ENCODE results near the gene PTP4A1. TPM values are rescaled to one million over a fixed set of nuclear protein-coding genes. Genes with fewer than 3 reads are reported as not detected.

PTP4A1 gene
- polyA plus RNA-seq, 1 donor (not counting 4 experiments of a cell fraction or from before 2014, with no cell fraction given): 65.7 TPM

DNA sequence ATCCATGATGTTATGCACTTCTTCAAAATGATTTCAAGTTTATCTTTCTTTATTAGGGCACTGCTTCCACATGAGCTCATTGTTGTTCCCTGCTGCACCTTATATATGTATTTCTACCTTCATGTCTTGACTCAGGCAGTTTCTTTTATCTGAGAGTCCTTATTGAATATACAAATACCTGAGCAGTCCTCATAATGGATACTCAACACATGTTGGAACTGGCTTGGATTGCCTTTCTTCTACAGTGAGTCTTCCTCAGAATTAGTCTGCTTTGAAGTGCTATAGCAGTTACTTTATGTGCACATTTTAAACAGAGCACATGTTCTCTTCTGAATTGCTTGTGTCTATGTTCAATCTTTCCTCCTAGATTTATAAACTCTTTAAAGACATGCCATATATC lies 45.3 kb upstream of the PTP4A1 start:
- H4K20me1 ChIP-seq (ENCODE audit: control insufficient read depth, extremely low read depth, insufficient read depth, low read length): no peaks in the 10 kb centered on the region
- H3K9ac ChIP-seq (ENCODE audit: control insufficient read depth, extremely low read depth, insufficient read depth, low read length): peak overlapping the region; percentile 62
- peak overlapping the region; percentile 27 for H2AFZ ChIP-seq (ENCODE audit: control insufficient read depth, low read length)
- H3K4me3 ChIP-seq (ENCODE audit: control insufficient read depth in 2 of 3, extremely low read depth in 1 of 3, insufficient read depth in 2 of 3, low read depth in 1 of 3, low read length in 3 of 3): peak overlapping the region in 1 of 3 experiments; percentile 7
- H3K9me1 ChIP-seq (ENCODE audit: control insufficient read depth, extremely low read depth, insufficient read depth, low read length): no peaks in the 10 kb centered on the region
- FAIRE-seq (peak; percentile 59), DNase-seq (ENCODE audit: low read depth, low spot score) (no peak)
- no peaks in the 10 kb centered on the region for H3K36me3 ChIP-seq (ENCODE audit: control insufficient read depth in 2 of 2, extremely low read depth in 1 of 2, insufficient read depth in 2 of 2, low read length in 2 of 2)
- dilution Hi-C loops (cut with MboI; ENCODE audit: extremely low pct_ligation_motif_present, low sequenced_read_pairs): no loop called here
- no peaks in the 10 kb centered on the region for H3K79me2 ChIP-seq (ENCODE audit: control insufficient read depth, insufficient read depth, low read length)
- H3K4me1 ChIP-seq (ENCODE audit: control insufficient read depth, extremely low read depth, insufficient read depth, low read length): peaks cover 39% of the 10 kb centered on the region
- no peaks in the 10 kb centered on the region for H3K9me3 ChIP-seq (ENCODE audit: control insufficient read depth, low read depth, low read length)
- TF ChIP-seq, protein P1, sequence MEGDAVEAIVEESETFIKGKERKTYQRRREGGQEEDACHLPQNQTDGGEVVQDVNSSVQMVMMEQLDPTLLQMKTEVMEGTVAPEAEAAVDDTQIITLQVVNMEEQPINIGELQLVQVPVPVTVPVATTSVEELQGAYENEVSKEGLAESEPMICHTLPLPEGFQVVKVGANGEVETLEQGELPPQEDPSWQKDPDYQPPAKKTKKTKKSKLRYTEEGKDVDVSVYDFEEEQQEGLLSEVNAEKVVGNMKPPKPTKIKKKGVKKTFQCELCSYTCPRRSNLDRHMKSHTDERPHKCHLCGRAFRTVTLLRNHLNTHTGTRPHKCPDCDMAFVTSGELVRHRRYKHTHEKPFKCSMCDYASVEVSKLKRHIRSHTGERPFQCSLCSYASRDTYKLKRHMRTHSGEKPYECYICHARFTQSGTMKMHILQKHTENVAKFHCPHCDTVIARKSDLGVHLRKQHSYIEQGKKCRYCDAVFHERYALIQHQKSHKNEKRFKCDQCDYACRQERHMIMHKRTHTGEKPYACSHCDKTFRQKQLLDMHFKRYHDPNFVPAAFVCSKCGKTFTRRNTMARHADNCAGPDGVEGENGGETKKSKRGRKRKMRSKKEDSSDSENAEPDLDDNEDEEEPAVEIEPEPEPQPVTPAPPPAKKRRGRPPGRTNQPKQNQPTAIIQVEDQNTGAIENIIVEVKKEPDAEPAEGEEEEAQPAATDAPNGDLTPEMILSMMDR (optimal IDR thresholded peaks at IDR 0.05 in 1 of 3, IDR thresholded peaks at IDR 0.05 in 1 of 3, conservative IDR thresholded peaks at IDR 0.05 in 1 of 3; ENCODE audit: extremely low read depth in 1 of 3, insufficient read depth in 2 of 3, low read length in 3 of 3): no peak
- TF ChIP-seq EZH2 (IDR thresholded peaks at IDR 0.05; ENCODE audit: low read length): no peak
- H3K27ac ChIP-seq (ENCODE audit: control insufficient read depth, insufficient read depth, low read length): peak overlapping the region; percentile 95
- H3K27me3 ChIP-seq (ENCODE audit: control insufficient read depth, extremely low read depth, insufficient read depth, low read length): no peaks in the 10 kb centered on the region
- peak overlapping the region; percentile 77 for H3K4me2 ChIP-seq (ENCODE audit: control insufficient read depth, extremely low read depth, insufficient read depth, low read depth, low read length)

DNA sequence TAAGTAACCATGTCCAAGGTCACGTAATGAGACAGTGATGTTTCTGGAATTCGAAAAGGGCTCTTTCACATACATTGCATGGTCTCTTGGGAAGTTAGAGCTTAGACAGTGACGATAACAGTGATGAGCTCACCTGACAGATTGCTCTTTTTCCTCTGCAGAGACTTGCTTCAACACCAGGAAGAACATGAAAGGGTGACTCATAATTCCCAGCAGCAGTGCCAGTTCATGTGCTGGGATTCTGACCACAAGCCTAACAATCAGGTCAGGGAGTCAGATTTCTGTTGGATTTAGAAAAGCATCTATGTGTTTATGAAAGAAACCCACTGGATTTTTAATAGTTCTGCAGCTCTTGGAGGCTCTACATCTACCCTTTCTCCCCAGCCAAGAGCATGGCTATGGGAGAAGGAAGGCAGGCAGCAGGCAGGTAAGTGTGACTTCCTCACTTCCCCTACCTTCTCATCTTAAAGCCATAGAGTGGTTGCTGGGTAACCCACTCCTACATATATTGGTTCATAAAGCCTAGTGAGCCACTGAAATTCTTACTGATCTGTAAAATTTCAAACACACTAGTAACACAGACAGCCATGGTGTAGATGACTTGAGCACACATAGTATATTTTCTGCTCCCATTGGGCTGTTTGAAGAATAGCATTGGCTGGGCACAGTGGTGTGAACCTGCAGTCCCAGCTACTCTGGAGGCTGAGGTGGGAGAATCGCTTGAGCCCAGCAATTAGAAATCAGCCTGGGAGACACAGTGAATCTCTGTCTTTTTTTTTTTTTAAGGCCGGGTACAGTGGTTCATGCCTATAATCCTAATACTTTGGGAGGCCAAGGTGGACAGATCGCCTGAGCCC lies 44.4 kb upstream of the PTP4A1 start:
- DNase-seq (ENCODE audit: low read depth, low spot score): peak; percentile 98
- Histone ChIP-seq H3K27ac (ENCODE audit: control insufficient read depth, insufficient read depth, low read length) (peak overlapping the region; percentile 95), H3K9me3 (ENCODE audit: control insufficient read depth, low read depth, low read length) (no peaks in the 10 kb centered on the region), H3K36me3 (ENCODE audit: control insufficient read depth in 2 of 2, extremely low read depth in 1 of 2, insufficient read depth in 2 of 2, low read length in 2 of 2) (no peaks in the 10 kb centered on the region), H3K4me1 (ENCODE audit: control insufficient read depth, extremely low read depth, insufficient read depth, low read length) (peaks cover 35% of the 10 kb centered on the region), H3K9me1 (ENCODE audit: control insufficient read depth, extremely low read depth, insufficient read depth, low read length) (no peaks in the 10 kb centered on the region), H2AFZ (ENCODE audit: control insufficient read depth, low read length) (peak overlapping the region; percentile 23), H3K9ac (ENCODE audit: control insufficient read depth, extremely low read depth, insufficient read depth, low read length) (peak overlapping the region; percentile 74), H3K4me3 (ENCODE audit: control insufficient read depth in 2 of 3, extremely low read depth in 1 of 3, insufficient read depth in 2 of 3, low read depth in 1 of 3, low read length in 3 of 3) (peak overlapping the region; percentile 8 to 63 (median 11)), H4K20me1 (ENCODE audit: control insufficient read depth, extremely low read depth, insufficient read depth, low read length) (no peaks in the 10 kb centered on the region), H3K27me3 (ENCODE audit: control insufficient read depth, extremely low read depth, insufficient read depth, low read length) (no peaks in the 10 kb centered on the region), H3K79me2 (ENCODE audit: control insufficient read depth, insufficient read depth, low read length) (no peaks in the 10 kb centered on the region), H3K4me2 (ENCODE audit: control insufficient read depth, extremely low read depth, insufficient read depth, low read depth, low read length) (peak overlapping the region; percentile 77)
- dilution Hi-C loops (cut with MboI; ENCODE audit: extremely low pct_ligation_motif_present, low sequenced_read_pairs): no loop called here
- TF ChIP-seq EZH2 (IDR thresholded peaks at IDR 0.05; ENCODE audit: low read length): no peak
- TF ChIP-seq, protein P1 (optimal IDR thresholded peaks at IDR 0.05 in 1 of 3, IDR thresholded peaks at IDR 0.05 in 1 of 3, conservative IDR thresholded peaks at IDR 0.05 in 1 of 3; ENCODE audit: extremely low read depth in 1 of 3, insufficient read depth in 2 of 3, low read length in 3 of 3): no peak
- peak; percentile 98 for FAIRE-seq

Data from keratinocyte (primary cell).